HepG2 (cell line): Measurements from ENCODE around the gene TELO2. TPM values are rescaled to one million over a fixed set of nuclear protein-coding genes. Genes with fewer than 3 reads are reported as not detected.

ENCODE experiments used
- ATAC-seq: fragments of 200-7000 bp; cut with Tn5 transposase; 3 replicates; pipeline ENCODE4 v1.9.1; 2020; ENCODE audit warnings: mild to moderate bottlenecking, moderate library complexity
- BruUV-seq: library from RNA; stranded (reverse); fragments of 400-500 nt; replicated peaks from 2 replicates; lab custom pipeline; 2021; lab: Mats Ljungman, UMichigan
- CTCF ChIA-PET: fragments of 300-600 bp; formaldehyde crosslinking; extraction: SDS; loops from one replicate; lab custom pipeline; 2021; ENCODE audit warnings: low total read pairs, inconsistent platforms, low intra/inter-chr PET ratio; lab: Yijun Ruan, JAX
- POLR2A ChIA-PET: fragments of 350-600 bp; sonication (Branson Sonifier 250); formaldehyde crosslinking; loops from one replicate; lab custom pipeline; 2020; ENCODE audit warnings: antibody characterized with exemption, inconsistent platforms; lab: Yijun Ruan, JAX
- DNase-seq: peaks from one replicate; pipeline ENCODE4 v3.0.0-alpha.2; 2015; ENCODE audit warnings: low spot score
- FAIRE-seq: peaks from 3 replicates; lab custom pipeline; 2011; peaks lifted over from hg19 to GRCh38; lab: Jason Lieb, UNC
- H2AFZ ChIP-seq: one replicate; pipeline ENCODE4 v1.6.1; 2011; ENCODE audit warnings: low read length, inconsistent platforms
- H3K27ac ChIP-seq: fragments of 300-600 bp; 3 replicates; pipeline ENCODE4 v1.8.0; 2011; ENCODE audit warnings: mixed run types, mild to moderate bottlenecking, mixed read lengths, low read length, inconsistent platforms; ENCODE audit not compliant: insufficient read depth; ENCODE audit errors: extremely low read length
- H3K27me3 ChIP-seq, 2 experiments: fragments of 200-600 bp in 1 of 2; 2 replicates in 1 of 2; 3 replicates in 1 of 2; pipeline versions ENCODE4 v1.6.0 to v1.8.0; 2011; ENCODE audit warnings: low read length in 2 of 2, mild to moderate bottlenecking in 2 of 2, moderate library complexity in 2 of 2, inconsistent platforms in 1 of 2; ENCODE audit not compliant: insufficient read depth in 2 of 2, control insufficient read depth in 1 of 2
- H3K36me3 ChIP-seq, 2 experiments: fragments of 200-600 bp in 1 of 2; replicated peaks in 1 of 2; 2 replicates in 1 of 2; 3 replicates in 1 of 2; pipeline versions ENCODE4 v1.5.1 to v1.8.0; 2011; ENCODE audit warnings: low read length in 2 of 2, inconsistent platforms in 1 of 2; ENCODE audit not compliant: insufficient read depth in 2 of 2, control insufficient read depth in 1 of 2
- H3K4me1 ChIP-seq: 2 replicates; pipeline ENCODE4 v1.5.1; 2012; ENCODE audit warnings: low read length, inconsistent platforms; ENCODE audit not compliant: insufficient read depth
- H3K4me2 ChIP-seq: 2 replicates; pipeline ENCODE4 v1.6.0; 2011; ENCODE audit warnings: low read depth, low read length, inconsistent platforms
- H3K4me3 ChIP-seq, 3 experiments: fragments of 200-600 bp in 1 of 3; sonication (generic), shearing (Covaris generic) in 1 of 3; replicated peaks in 1 of 3; 2 replicates each; pipeline ENCODE4 v1.5.1; 2011 to 2016; ENCODE audit warnings: low read length in 3 of 3, inconsistent platforms in 2 of 3, low read depth in 2 of 3, mild to moderate bottlenecking in 2 of 3, control low read depth in 1 of 3, mixed read lengths in 1 of 3; ENCODE audit not compliant: insufficient read depth in 1 of 3
- H3K79me2 ChIP-seq: one replicate; pipeline ENCODE4 v1.6.1; 2011; ENCODE audit warnings: low read length, inconsistent platforms; ENCODE audit not compliant: insufficient read depth
- H3K9ac ChIP-seq: 2 replicates; pipeline ENCODE4 v1.6.0; 2011; ENCODE audit warnings: mild to moderate bottlenecking, low read depth, low read length, inconsistent platforms; ENCODE audit not compliant: insufficient read depth
- H3K9me3 ChIP-seq: 2 replicates; pipeline ENCODE4 v1.5.1; 2012; ENCODE audit warnings: mild to moderate bottlenecking, low read length
- H4K20me1 ChIP-seq: 2 replicates; pipeline ENCODE4 v1.6.0; 2011; ENCODE audit warnings: inconsistent platforms, mild to moderate bottlenecking, low read length, moderate library complexity; ENCODE audit not compliant: insufficient read depth
- AGO2 ChIP-seq: fragments of 200-400 bp; formaldehyde crosslinking; optimal IDR thresholded peaks from 2 replicates; pipeline ENCODE3; 2017; ENCODE audit warnings: mild to moderate bottlenecking, low read depth, low read length, moderate library complexity
- ATF1 ChIP-seq: IDR thresholded peaks from 2 replicates; pipeline ENCODE4 v1.6.1; 2016; ENCODE audit warnings: mild to moderate bottlenecking, control low read depth
- CREB1 ChIP-seq, 2 experiments: fragments of 450-650 bp in 1 of 2; IDR thresholded peaks; 2 replicates each; pipeline ENCODE4 v1.6.1; 2016 to 2017; ENCODE audit warnings: control low read depth in 1 of 2, mild to moderate bottlenecking in 1 of 2, missing compliant biosample characterization in 1 of 2, missing genetic modification characterization in 1 of 2
- EHMT2 ChIP-seq: fragments of 200-600 bp; sonication (generic); IDR thresholded peaks from 2 replicates; pipeline ENCODE4 v1.7.0; 2017; ENCODE audit warnings: antibody characterized with exemption, low read depth, low read length, borderline replicate concordance
- ISL2 ChIP-seq: sonication (generic); formaldehyde crosslinking; IDR thresholded peaks from 2 replicates; pipeline ENCODE4 v1.5.0; 2020; ENCODE audit warnings: missing genetic modification reagents
- PHB2 ChIP-seq: fragments of 450-650 bp; IDR thresholded peaks from 2 replicates; pipeline ENCODE4 v1.6.1; 2018; ENCODE audit not compliant: partially characterized antibody
- RBFOX2 ChIP-seq: fragments of 200-400 bp; formaldehyde crosslinking; IDR thresholded peaks from 2 replicates; pipeline ENCODE4 v1.6.1; 2017; ENCODE audit warnings: low read depth, mild to moderate bottlenecking, low read length
- TAF15 ChIP-seq: fragments of 200-400 bp; formaldehyde crosslinking; IDR thresholded peaks from one replicate; pipeline ENCODE4 v1.6.1; 2018; ENCODE audit warnings: mild to moderate bottlenecking, low read depth, low read length; ENCODE audit not compliant: poor library complexity, severe bottlenecking
- ZNF609 ChIP-seq: sonication (generic); formaldehyde crosslinking; IDR thresholded peaks from 2 replicates; pipeline ENCODE4 v1.4.0; 2020; ENCODE audit warnings: mild to moderate bottlenecking, missing genetic modification reagents, borderline replicate concordance
- WGBS: methylation state at CpG from one replicate; pipeline ENCODE4 v1.1.6; 2017; ENCODE audit warnings: low lambda C conversion rate; 5-methylcytosine and 5-hydroxymethylcytosine counted together
- in situ Hi-C: cut with HindIII; loops from 2 replicates; pipeline ENCODE4 v1.10.0; 2017; ENCODE audit warnings: low pct_unique_long_range_greater_than_20kb; ENCODE audit not compliant: extremely low pct_ligation_motif_present
- intact Hi-C: fragments of 100-400 bp; cut with micrococcal nuclease; formaldehyde crosslinking; loops from one replicate; pipeline ENCODE4 v1.10.0; 2022; ENCODE audit not compliant: unreplicated experiment
- polyA plus RNA-seq, 8 experiments: library from polyadenylated mRNA; depleted of rRNA in 3 of 8; stranded (reverse) in 7 of 8; unstranded in 1 of 8; fragments of >200 nt; fragmentation: Illumina TruSeq in 4 of 8; extraction: Trizol in 4 of 8; gene quantifications; 2 replicates each; pipeline versions ENCODE4 v1.2.1 to v1.2.3, GENCODE V29; 2011 to 2016; ENCODE audit warnings: low read depth in 4 of 8, missing spikeins in 1 of 8, mixed read lengths in 1 of 8; ENCODE audit not compliant: insufficient read depth in 1 of 8
- total RNA-seq, 5 experiments: library from RNA; depleted of rRNA; stranded (reverse); fragments of >200 nt; fragmentation: Illumina TruSeq; extraction: Trizol; gene quantifications; 2 replicates each; pipeline ENCODE4 v1.2.3, GENCODE V29; 2016; ENCODE audit warnings: low read depth in 1 of 5

The TELO2 gene
- total and polyA plus RNA-seq, 2 of the 13 experiments (the other 11 are each of a cell fraction or from before 2014, with no cell fraction given), result 10.1 to 17.9 TPM

GRCh38 chr16:1460602-1461138, 32.5 kb upstream of the TELO2 start:
- no peak overlapping the region for H2AFZ ChIP-seq
- H3K79me2 ChIP-seq, result no peaks in the 10 kb centered on the region
- H3K9me3 ChIP-seq, result no peaks in the 10 kb centered on the region
- WGBS, result 97% methylated on average over 15 of the region's 30 CpGs
- FAIRE-seq, result no peak
- no peak overlapping the region for H3K27ac ChIP-seq
- H3K27me3 ChIP-seq, result no peaks in the 10 kb centered on the region
- peaks cover 14 to 22% of the 10 kb centered on the region in 2 experiments; a peak in 3 of 5 replicates for H3K36me3 ChIP-seq
- H3K4me3 ChIP-seq, result no peak overlapping the region
- H3K4me1 ChIP-seq, result no peaks in the 10 kb centered on the region
- intact Hi-C loops (no loop called here), in situ Hi-C loops (no loop called here)
- H4K20me1 ChIP-seq, result no peaks in the 10 kb centered on the region
- ChIA-PET CTCF (no interaction called here), POLR2A (no interaction called here)
- no peak for DNase-seq
- H3K4me2 ChIP-seq, result no peak overlapping the region
- TF ChIP-seq TAF15 (no peak), RBFOX2 (0 out of 2 replicates have a peak, but pooled peaks have one; percentile 22), AGO2 (peak; percentile 39)
- ATAC-seq, result no peak
- H3K9ac ChIP-seq, result no peak overlapping the region
- no TSS peak for BruUV-seq

- CTCF ChIA-PET, result no interaction called here
- H3K27me3 ChIP-seq, result no peaks in the 10 kb centered on the region
- no peak overlapping the region for H3K27ac ChIP-seq
- no peak for DNase-seq
- no peak for FAIRE-seq
- TF ChIP-seq ZNF609 (CRISPR knock-in tag), result no peak
- no peak for TF ChIP-seq PHB2
- no peak for TF ChIP-seq CREB1 (IDR thresholded peaks at IDR 0.05)
- TF ChIP-seq CREB1 (CRISPR knock-in tag; IDR thresholded peaks at IDR 0.05), result no peak
- no peak for TF ChIP-seq ISL2 (CRISPR knock-in tag)
- no peak for TF ChIP-seq ATF1 (CRISPR knock-in tag)
- TF ChIP-seq EHMT2, result no peak
- intact Hi-C loops (no loop called here), in situ Hi-C loops (no loop called here)
- no peak overlapping the region for H3K4me2 ChIP-seq
- no peak overlapping the region for H2AFZ ChIP-seq
- H3K9ac ChIP-seq, result no peak overlapping the region
- POLR2A ChIA-PET, result no interaction called here
- no peaks in the 10 kb centered on the region for H3K4me1 ChIP-seq
- 97% methylated on average over 19 of the region's 24 CpGs for WGBS
- no peaks in the 10 kb centered on the region for H4K20me1 ChIP-seq
- H3K4me3 ChIP-seq, result no peak overlapping the region
- H3K36me3 ChIP-seq, result peaks cover 14 to 22% of the 10 kb centered on the region in 2 experiments; a peak in 3 of 5 replicates
- ATAC-seq, result no peak
- H3K9me3 ChIP-seq, result no peaks in the 10 kb centered on the region
- H3K79me2 ChIP-seq, result no peaks in the 10 kb centered on the region
- no TSS peak for BruUV-seq
These were observed 32.0 kb upstream of the TELO2 start for GRCh38 chr16:1461146-1461545.
